Stimulated activated CD4-positive, alpha-beta T cell treated with anti-CD3 and anti-CD28 coated beads, Interleukin-2, amount 100 ng/mL, for 4 hours (primary cell): ENCODE results near the gene ZNF511.
A peak's percentile ranks its signal among the peaks of the same experiment; 100 is the strongest.
"Not testable (repeated sequence)": the region's sequence is repeated elsewhere in the genome, so short reads cannot be mapped to it uniquely, and the experiment has no call there.

ENCODE experiments used
- DNase-seq: peaks from one replicate; pipeline ENCODE4 v3.0.0-alpha.2; 2020; ENCODE audit warnings: low read depth

Gene ZNF511

GRCh38 chr10:133308421-133309099 is at the start of gene ZNF511, which contains the start of gene TUBGCP2:
ZNF511 (plus strand) TSS chr10:133308914; CDS start chr10:133308944, 30 bp downstream.
TUBGCP2 (minus strand) TSS chr10:133308872; CDS start chr10:133302941, 5,931 bp downstream.
- DNase-seq = peak; percentile 84

GRCh38 chr10:133259602-133259989 is 49.1 kb upstream of the ZNF511 start:
- DNase-seq = no peak

- peak; percentile 52 for DNase-seq
Measured at GRCh38 chr10:133260895-133261725, 47.6 kb upstream of the ZNF511 start.

- peak; percentile 70 for DNase-seq
Measured at GRCh38 chr10:133261726-133262325, 46.9 kb upstream of the ZNF511 start.

- no peak for DNase-seq
Measured at GRCh38 chr10:133262696-133263095, 46.0 kb upstream of the ZNF511 start.

GRCh38 chr10:133263674-133264073 is 45.0 kb upstream of the ZNF511 start:
- no peak for DNase-seq

- no peak for DNase-seq
Measured at GRCh38 chr10:133264461-133264860, 44.3 kb upstream of the ZNF511 start.

GRCh38 chr10:133265052-133265451 is 43.7 kb upstream of the ZNF511 start:
- DNase-seq = not testable (repeated sequence)

- no peak for DNase-seq
Measured at GRCh38 chr10:133266056-133266795, 42.5 kb upstream of the ZNF511 start.

GRCh38 chr10:133267293-133267692 is 41.4 kb upstream of the ZNF511 start:
- DNase-seq = no peak

GRCh38 chr10:133267829-133268228 is 40.9 kb upstream of the ZNF511 start:
- DNase-seq = no peak

- DNase-seq = no peak
Measured at GRCh38 chr10:133268532-133268931, 40.2 kb upstream of the ZNF511 start.

GRCh38 chr10:133269367-133269766 is 39.3 kb upstream of the ZNF511 start:
- DNase-seq = no peak

- DNase-seq = no peak
Measured at GRCh38 chr10:133270204-133270603, 38.5 kb upstream of the ZNF511 start.

- DNase-seq = no peak
Measured at GRCh38 chr10:133270773-133271297, 37.9 kb upstream of the ZNF511 start.

GRCh38 chr10:133271521-133272300 is 37.0 kb upstream of the ZNF511 start:
- no peak for DNase-seq

- no peak for DNase-seq
Measured at GRCh38 chr10:133272301-133272963, 36.3 kb upstream of the ZNF511 start.

GRCh38 chr10:133272964-133273420 is 35.7 kb upstream of the ZNF511 start:
- DNase-seq = no peak

GRCh38 chr10:133273534-133274143 is 35.1 kb upstream of the ZNF511 start:
- no peak for DNase-seq
